Ishikawa (cell line): ENCODE results near the gene UBA1.

Experiments used
- CEBPB ChIP-seq: IDR thresholded peaks from 2 replicates; pipeline ENCODE4 v1.6.1; 2012
- CREB1 ChIP-seq: IDR thresholded peaks from 2 replicates; pipeline ENCODE4 v1.6.1; 2012; ENCODE audit warnings: low read depth
- EGR1 ChIP-seq: IDR thresholded peaks from 2 replicates; pipeline ENCODE4 v1.6.1; 2012
- EP300 ChIP-seq: IDR thresholded peaks from 2 replicates; pipeline ENCODE4 v1.6.1; 2012; ENCODE audit warnings: borderline replicate concordance
- FOXM1 ChIP-seq: IDR thresholded peaks from 2 replicates; pipeline ENCODE4 v1.6.1; 2012; ENCODE audit warnings: low read depth, borderline replicate concordance
- RAD21 ChIP-seq: IDR thresholded peaks from 2 replicates; pipeline ENCODE4 v1.6.1; 2012; ENCODE audit warnings: low read depth
- REST ChIP-seq: IDR thresholded peaks from 2 replicates; pipeline ENCODE4 v1.6.1; 2012; ENCODE audit warnings: low read depth, mild to moderate bottlenecking
- TAF1 ChIP-seq: IDR thresholded peaks from 2 replicates; pipeline ENCODE4 v1.6.1; 2012; ENCODE audit warnings: low read depth, mild to moderate bottlenecking
- TCF12 ChIP-seq: IDR thresholded peaks from 2 replicates; pipeline ENCODE4 v1.6.1; 2012; ENCODE audit warnings: low read depth
- YY1 ChIP-seq: IDR thresholded peaks from 2 replicates; pipeline ENCODE4 v1.6.1; 2012; ENCODE audit warnings: low read depth

GRCh38 chrX:47241201-47242011 lies 47.8 kb downstream of the UBA1 start:
- no peak for TF ChIP-seq REST
- no peak for TF ChIP-seq EP300
- no peak for TF ChIP-seq RAD21
- no peak for TF ChIP-seq TAF1
- no peak for TF ChIP-seq YY1
- TF ChIP-seq CEBPB = no peak
- no peak for TF ChIP-seq TCF12
- TF ChIP-seq CREB1 = no peak
- TF ChIP-seq FOXM1 = no peak
- TF ChIP-seq EGR1 = no peak
